ENCODE measurements around the gene IPO4.

Gene IPO4

DNA sequence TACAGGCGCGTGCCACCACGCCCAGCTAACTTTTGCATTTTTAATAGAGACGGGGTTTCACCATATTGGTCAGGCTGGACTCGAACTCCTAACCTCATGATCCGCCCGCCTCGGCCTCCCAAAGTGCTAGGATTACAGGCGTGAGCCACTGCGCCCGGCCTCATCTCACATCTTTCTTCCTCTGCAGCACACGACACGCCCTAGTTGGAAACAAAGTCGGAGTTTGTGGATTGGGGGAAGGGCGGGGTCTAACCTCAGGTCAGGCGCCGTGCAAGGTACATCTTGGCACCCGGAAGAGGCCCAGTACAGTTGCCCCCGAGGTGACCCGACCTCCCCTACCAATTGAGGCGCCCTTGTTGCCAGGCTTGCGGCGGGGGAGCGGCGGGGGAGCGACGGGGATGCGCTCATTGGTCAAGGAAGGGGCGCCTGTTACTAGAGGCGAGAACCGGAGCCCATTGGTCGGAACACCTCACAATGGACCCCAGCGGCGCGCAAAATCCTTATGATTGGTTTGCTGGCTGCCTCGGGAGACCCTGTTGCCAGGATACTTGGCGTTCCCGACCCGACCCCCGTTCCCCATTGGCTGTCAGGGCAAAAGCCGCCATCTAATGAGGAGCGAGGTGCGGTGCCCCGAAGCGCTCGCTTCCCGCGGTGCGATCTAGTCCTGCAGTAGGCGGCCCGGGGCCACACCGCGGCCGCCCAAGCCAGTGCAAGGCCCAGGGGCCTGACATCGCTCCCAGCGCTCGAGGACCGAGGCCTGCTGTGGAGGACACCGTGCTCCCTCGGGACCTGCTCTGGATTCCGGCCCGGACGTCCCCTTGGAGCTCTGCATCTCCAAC lies 17.0 kb downstream of the IPO4 start, which contains the start of gene REC8:
TSS of gene REC8 (plus strand) at position 659 of the 839 bp plus-strand sequence. CDS start 473 bp downstream, outside the sequence.
- DNase-seq: peak; percentile 80

DNA sequence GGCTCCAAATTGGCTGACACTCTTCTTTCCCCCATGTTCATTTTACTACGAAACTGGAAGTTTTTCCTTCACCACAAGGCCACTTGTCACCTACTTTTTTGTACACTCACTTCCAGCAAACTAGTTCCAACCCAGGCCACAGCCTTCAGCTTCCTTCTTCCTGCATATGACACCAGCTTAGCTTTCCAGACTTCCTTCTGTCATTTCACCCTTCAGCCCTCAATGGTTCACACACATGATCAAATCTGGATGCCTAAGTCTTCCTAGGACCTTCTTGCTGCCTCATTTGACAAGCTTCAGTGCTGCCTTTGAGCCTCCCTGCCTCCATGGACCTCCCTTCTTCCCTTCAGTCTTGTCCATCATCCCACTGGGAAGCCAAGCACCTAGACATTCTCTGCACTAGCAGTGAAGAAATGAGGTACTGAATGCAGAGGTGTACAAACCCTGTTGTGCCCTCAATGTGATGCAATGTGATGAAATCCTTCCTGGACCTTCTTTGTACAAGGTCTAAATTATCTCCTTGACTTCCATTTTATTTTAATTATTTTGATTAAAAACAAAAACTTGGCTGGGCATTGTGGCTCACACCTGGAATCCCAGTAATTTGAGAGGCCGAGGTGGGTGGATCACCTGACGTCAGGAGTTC lies 21.0 kb downstream of the IPO4 start:
- no peak for DNase-seq

DNA sequence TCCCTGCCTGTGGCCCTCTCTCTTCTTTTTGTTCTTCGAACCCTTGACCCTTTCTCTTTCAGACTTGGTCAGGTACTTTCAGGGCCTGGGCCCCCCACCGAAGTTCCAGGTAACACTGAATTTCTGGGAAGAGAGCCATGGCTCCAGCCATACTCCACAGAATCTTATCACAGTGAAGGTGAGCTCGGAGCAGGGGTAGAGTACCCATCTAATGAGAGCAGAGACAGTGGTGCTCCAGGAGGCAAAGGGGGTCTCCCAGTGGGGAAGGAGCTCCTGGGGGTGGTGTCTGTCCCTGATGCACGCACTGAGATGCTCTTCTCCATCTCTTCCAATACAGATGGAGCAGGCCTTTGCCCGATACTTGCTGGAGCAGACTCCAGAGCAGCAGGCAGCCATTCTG lies 22.8 kb downstream of the IPO4 start:
- no peak for DNase-seq

DNA sequence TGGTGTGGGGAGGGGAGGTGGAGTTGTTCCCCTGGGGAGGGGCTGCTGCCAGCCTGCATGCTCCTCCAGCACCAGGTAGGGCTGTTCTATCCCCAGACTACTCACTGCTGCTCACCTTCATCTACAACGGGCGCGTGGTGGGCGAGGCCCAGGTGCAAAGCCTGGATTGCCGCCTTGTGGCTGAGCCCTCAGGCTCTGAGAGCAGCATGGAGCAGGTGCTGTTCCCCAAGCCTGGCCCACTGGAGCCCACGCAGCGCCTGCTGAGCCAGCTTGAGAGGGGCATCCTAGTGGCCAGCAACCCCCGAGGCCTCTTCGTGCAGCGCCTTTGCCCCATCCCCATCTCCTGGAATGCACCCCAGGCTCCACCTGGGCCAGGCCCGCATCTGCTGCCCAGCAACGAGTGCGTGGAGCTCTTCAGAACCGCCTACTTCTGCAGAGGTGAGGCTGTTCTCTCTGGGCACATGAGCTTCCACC lies 24.1 kb downstream of the IPO4 start:
- DNase-seq: no peak

GRCh38 chr14:24162093-24162492 lies 26.5 kb downstream of the IPO4 start:
- DNase-seq: peak; percentile 52

GRCh38 chr14:24160850-24161804 lies 27.5 kb downstream of the IPO4 start, which contains the start of gene IRF9:
Gene IRF9 (plus strand): TSS chr14:24161265. CDS start chr14:24162145, 880 bp downstream.
- DNase-seq: peak; percentile 98

DNA sequence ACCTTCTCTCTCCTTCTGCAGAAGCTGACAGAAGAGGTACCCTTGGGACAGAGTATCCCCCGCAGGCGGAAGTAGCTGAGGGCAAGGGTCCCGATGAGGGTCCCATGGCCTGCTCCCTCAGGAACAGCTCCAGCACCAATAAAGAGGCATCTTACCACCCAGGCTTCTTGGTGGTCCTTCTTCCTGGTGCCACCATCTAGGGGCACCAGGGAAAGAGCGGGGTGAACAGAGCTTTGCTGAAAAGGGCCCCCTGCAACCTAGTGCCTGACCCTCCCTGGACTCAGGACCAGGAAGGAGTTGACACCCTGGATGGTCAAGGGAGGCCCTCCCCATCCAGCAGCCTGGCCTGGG lies 28.1 kb downstream of the IPO4 start:
- DNase-seq: no peak

DNA sequence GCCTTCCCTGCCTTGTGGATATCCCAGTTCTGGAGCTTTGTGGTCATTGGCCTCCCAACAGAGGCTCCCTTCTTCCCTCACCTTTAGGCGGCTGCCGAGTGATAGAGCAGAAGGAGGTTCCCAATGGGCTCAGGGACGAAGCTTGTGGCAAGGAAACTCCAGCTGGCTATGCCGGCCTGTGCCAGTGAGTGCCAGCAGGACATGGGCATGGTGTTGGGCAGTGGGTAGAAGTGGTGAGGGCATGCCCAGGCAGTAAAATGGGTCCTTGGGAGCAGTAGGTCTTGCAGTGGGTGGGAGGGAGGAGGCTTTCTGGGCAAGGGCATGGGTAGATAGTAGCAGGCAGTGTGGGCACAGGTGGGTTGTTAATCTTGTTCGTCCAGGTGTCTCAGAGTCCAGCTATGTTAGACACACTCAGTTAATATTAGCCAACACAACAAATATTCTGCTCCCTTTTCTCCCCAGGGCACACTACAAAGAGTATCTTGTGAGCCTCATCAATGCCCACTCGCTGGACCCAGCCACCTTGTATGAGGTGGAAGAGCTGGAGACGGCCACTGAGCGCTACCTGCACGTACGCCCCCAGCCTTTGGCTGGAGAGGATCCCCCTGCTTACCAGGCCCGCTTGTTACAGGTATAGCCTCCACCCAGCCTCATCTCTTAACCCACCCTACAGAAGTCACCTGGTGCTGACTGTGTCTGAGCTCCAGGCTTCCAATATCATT lies 28.7 kb downstream of the IPO4 start:
- no peak for DNase-seq

GRCh38 chr14:24157331-24157730 lies 31.3 kb downstream of the IPO4 start:
- no peak for DNase-seq

DNA sequence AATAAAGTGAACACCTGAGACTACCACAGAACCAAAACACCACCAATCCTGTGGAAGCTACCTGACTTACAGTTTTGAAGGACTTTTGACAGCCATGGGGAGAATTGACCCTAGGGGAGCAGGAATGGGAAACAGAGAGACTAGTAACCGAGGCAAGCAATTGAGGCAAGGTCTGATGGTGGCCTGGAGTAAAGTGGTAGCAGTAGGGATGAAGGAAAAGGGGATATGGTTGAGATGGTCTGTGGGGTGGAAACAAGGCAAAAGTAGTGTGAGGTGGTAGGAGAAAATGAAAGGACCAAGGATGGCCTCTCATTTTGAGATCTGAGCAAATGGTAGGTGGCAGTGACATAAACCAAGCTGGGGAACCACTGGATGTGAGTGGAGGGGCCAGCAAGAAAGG lies 31.8 kb downstream of the IPO4 start:
- no peak for DNase-seq

GRCh38 chr14:24155100-24155499 lies 33.5 kb downstream of the IPO4 start:
- no peak for DNase-seq

GRCh38 chr14:24151404-24152080 lies 37.1 kb downstream of the IPO4 start:
- DNase-seq: no peak

DNA sequence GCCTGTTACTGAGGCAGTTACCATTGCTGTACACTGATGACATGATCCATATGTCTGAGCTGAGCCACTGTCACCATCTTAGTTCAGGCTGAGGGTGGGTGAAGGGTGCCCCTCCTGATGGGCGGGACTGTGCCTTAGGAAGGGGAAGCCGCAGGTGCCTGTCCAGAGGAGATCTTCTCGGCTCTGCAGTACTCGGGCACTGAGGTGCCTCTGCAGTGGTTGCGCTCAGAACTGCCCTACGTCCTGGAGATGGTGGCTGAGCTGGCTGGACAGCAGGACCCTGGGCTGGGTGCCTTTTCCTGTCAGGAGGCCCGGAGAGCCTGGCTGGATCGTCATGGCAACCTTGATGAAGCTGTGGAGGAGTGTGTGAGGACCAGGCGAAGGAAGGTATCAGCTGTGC lies 37.6 kb downstream of the IPO4 start:
- no peak for DNase-seq

GRCh38 chr14:24150567-24150966 lies 38.0 kb downstream of the IPO4 start:
- no peak for DNase-seq

- no peak for DNase-seq
These were observed 38.6 kb downstream of the IPO4 start for GRCh38 chr14:24150061-24150460.

DNA sequence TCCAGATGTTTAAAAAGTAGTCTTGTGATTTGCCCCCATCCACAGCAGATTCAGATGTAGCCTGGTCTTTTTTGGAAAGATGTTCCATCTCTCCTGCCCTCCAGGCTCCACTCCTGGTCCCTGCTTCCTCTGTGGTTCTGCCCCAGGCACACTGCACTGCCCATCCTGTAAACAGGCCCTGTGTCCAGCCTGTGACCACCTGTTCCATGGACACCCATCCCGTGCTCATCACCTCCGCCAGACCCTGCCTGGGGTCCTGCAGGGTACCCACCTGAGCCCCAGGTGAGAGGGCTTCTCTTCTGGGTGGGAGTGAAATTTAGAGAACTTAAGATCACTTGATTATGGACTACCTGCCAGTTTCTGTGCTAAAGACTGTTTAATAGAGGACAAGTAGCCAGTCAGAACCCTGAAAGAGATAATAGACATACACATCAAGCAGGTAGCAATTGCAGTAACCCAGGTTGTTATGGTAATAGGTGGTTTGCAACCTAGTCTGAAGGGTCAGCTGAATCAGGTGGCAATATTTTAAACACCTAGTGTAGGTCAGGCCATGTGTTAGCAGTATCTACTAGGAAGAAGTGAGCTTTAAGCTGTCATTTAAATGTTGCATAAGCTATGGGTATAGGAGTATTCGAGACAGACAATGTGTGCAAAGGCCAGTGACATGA lies 39.2 kb downstream of the IPO4 start:
- DNase-seq: no peak

GRCh38 chr14:24147761-24148428 lies 40.7 kb downstream of the IPO4 start:
- peak; percentile 21 for DNase-seq

GRCh38 chr14:24146978-24147760 lies 41.4 kb downstream of the IPO4 start, which contains the start of gene RNF31:
Gene RNF31 (plus strand): TSS chr14:24147498. CDS start chr14:24147699, 201 bp downstream.
- peak; percentile 99 for DNase-seq

- DNase-seq: peak; percentile 94
These were observed 42.1 kb downstream of the IPO4 start, which contains the start of gene PSME2 for GRCh38 chr14:24146453-24146977. Gene PSME2 (minus strand): TSS chr14:24146610. CDS start chr14:24146581, 29 bp downstream.
